Ascending aorta (tissue), 2 donors: Measurements from ENCODE around the gene KLRF1. TPM values are rescaled to one million over a fixed set of nuclear protein-coding genes. Genes with fewer than 3 reads are reported as not detected.

Source experiments
- DNase-seq, 2 donors: peaks; one replicate each; pipeline ENCODE4 v3.0.0-alpha.2; 2019; ENCODE audit warnings: low spot score in 2 of 2
- H3K27ac ChIP-seq, 2 donors: fragments of 200-600 bp; sonication (generic); one replicate each; pipeline ENCODE4 v1.5.1; 2016 to 2017; ENCODE audit warnings: mild to moderate bottlenecking in 1 of 2
- H3K27me3 ChIP-seq: fragments of 200-600 bp; sonication (generic); one replicate; pipeline ENCODE4 v1.5.1; 2017
- H3K36me3 ChIP-seq, 2 donors: fragments of 200-600 bp; sonication (generic); one replicate each; pipeline ENCODE4 v1.5.1; 2016
- H3K4me1 ChIP-seq, 2 donors: fragments of 200-600 bp; sonication (generic); one replicate each; pipeline ENCODE4 v1.5.1; 2016 to 2017; ENCODE audit warnings: mild to moderate bottlenecking in 1 of 2
- H3K4me3 ChIP-seq, 2 donors: fragments of 200-600 bp; sonication (generic); one replicate each; pipeline ENCODE4 v1.5.1; 2016 to 2017; ENCODE audit warnings: mild to moderate bottlenecking in 1 of 2
- H3K9me3 ChIP-seq, 2 donors: fragments of 200-600 bp; sonication (generic); one replicate each; pipeline ENCODE4 v1.5.1; 2016
- CTCF ChIP-seq, 3 experiments: fragments of 200-600 bp in 2 of 3; fragments of 450-650 bp in 1 of 3; sonication (generic) in 2 of 3; IDR thresholded peaks; one replicate each; pipeline ENCODE4 v1.5.1; 2016 to 2019; ENCODE audit warnings: antibody characterized with exemption in 3 of 3, mild to moderate bottlenecking in 1 of 3, moderate library complexity in 1 of 3
- intact Hi-C: fragments of 100-400 bp; cut with DNase I; formaldehyde crosslinking; loops from one replicate; pipeline ENCODE4 v1.15.1; 2023
- total RNA-seq: library from RNA; depleted of rRNA; stranded (reverse); fragments of >200 nt; gene quantifications from one replicate; pipeline ENCODE4 v1.1.0, GENCODE V29; 2016

KLRF1 gene
- total RNA-seq, 1 donor from 2014 or later, result not detected

GRCh38 chr12:9810671-9811070, 16.6 kb upstream of the KLRF1 start:
- no peaks in the 10 kb centered on the region for H3K36me3 ChIP-seq
- no peak for DNase-seq
- H3K4me1 ChIP-seq, result no peaks in the 10 kb centered on the region
- H3K4me3 ChIP-seq, result no peak overlapping the region
- H3K27me3 ChIP-seq, result no peaks in the 10 kb centered on the region
- no peaks in the 10 kb centered on the region for H3K9me3 ChIP-seq
- intact Hi-C loops, result no loop called here
- H3K27ac ChIP-seq, result no peak overlapping the region
- TF ChIP-seq CTCF (IDR thresholded peaks at IDR 0.05), result no peak

- no peaks in the 10 kb centered on the region for H3K4me1 ChIP-seq
- DNase-seq, result no peak
- H3K36me3 ChIP-seq, result no peaks in the 10 kb centered on the region
- H3K27me3 ChIP-seq, result no peaks in the 10 kb centered on the region
- no peak overlapping the region for H3K4me3 ChIP-seq
- intact Hi-C loops, result no loop called here
- H3K9me3 ChIP-seq, result no peaks in the 10 kb centered on the region
- no peak overlapping the region for H3K27ac ChIP-seq
- TF ChIP-seq CTCF (IDR thresholded peaks at IDR 0.05), result no peak
Observed at GRCh38 chr12:9811621-9812020, 15.7 kb upstream of the KLRF1 start.

GRCh38 chr12:9813821-9814798, 13.2 kb upstream of the KLRF1 start:
- TF ChIP-seq CTCF (IDR thresholded peaks at IDR 0.05), result peak; percentile 36 to 46 (median 37)
- Histone ChIP-seq H3K4me1 (no peaks in the 10 kb centered on the region), H3K27ac (no peak overlapping the region), H3K36me3 (no peaks in the 10 kb centered on the region), H3K9me3 (no peaks in the 10 kb centered on the region), H3K27me3 (no peaks in the 10 kb centered on the region), H3K4me3 (peak overlapping the region in 1 of 2 donors; percentile 9)
- intact Hi-C loops, result no loop called here
- DNase-seq, result peak; percentile 30 to 84

GRCh38 chr12:9820281-9820930, 6.9 kb upstream of the KLRF1 start:
- Histone ChIP-seq H3K4me3 (no peak overlapping the region), H3K9me3 (no peaks in the 10 kb centered on the region), H3K36me3 (no peaks in the 10 kb centered on the region), H3K27ac (no peak overlapping the region), H3K4me1 (no peaks in the 10 kb centered on the region), H3K27me3 (no peaks in the 10 kb centered on the region)
- intact Hi-C loops, result no loop called here
- DNase-seq, result no peak
- no peak for TF ChIP-seq CTCF (IDR thresholded peaks at IDR 0.05)

GRCh38 chr12:9829483-9829882, 2.2 kb downstream of the KLRF1 start:
- no peak for TF ChIP-seq CTCF (IDR thresholded peaks at IDR 0.05)
- H3K9me3 ChIP-seq, result no peaks in the 10 kb centered on the region
- H3K4me1 ChIP-seq, result no peaks in the 10 kb centered on the region
- no peaks in the 10 kb centered on the region for H3K36me3 ChIP-seq
- intact Hi-C loops, result no loop called here
- DNase-seq, result no peak
- no peak overlapping the region for H3K27ac ChIP-seq
- H3K27me3 ChIP-seq, result no peaks in the 10 kb centered on the region
- no peak overlapping the region for H3K4me3 ChIP-seq
